A549 (cell line): ENCODE results near the gene BACE1. TPM values are rescaled to one million over a fixed set of nuclear protein-coding genes. Genes with fewer than 3 reads are reported as not detected.

Experiments used
- ATAC-seq, 2 experiments: fragments of 200-7000 bp in 1 of 2; fragments of >200 bp in 1 of 2; cut with Nextera tagmentation in 1 of 2; cut with Tn5 transposase in 1 of 2; 3 replicates each; pipeline versions ENCODE4 v1.8.0 to v1.9.1; 2018 to 2020; ENCODE audit warnings: mild to moderate bottlenecking in 1 of 2, moderate library complexity in 1 of 2
- CTCF ChIA-PET: fragments of 300-600 bp; sonication (Branson Sonifier 250); formaldehyde crosslinking; extraction: SDS; loops from one replicate; lab custom pipeline; 2021; ENCODE audit warnings: antibody characterized with exemption, inconsistent platforms; lab: Yijun Ruan, JAX
- POLR2A ChIA-PET: fragments of 350-600 bp; formaldehyde crosslinking; extraction: SDS; loops from one replicate; lab custom pipeline; 2021; ENCODE audit warnings: antibody characterized with exemption, inconsistent platforms; lab: Yijun Ruan, JAX
- DNase-seq, 2 experiments: peaks; one replicate each; pipeline versions ENCODE4 v3.0.0 to v3.0.0-alpha.2; 2011 to 2016; ENCODE audit warnings: low read depth in 1 of 2, low spot score in 1 of 2
- FAIRE-seq: peaks from 2 replicates; lab custom pipeline; 2011; peaks lifted over from hg19 to GRCh38; lab: Jason Lieb, UNC
- H3K27ac ChIP-seq, 2 experiments: fragments of >200 bp; sonication (Bioruptor Twin); formaldehyde crosslinking; 3 replicates each; pipeline ENCODE4 v1.5.1; 2016 to 2017
- H3K4me1 ChIP-seq: fragments of >200 bp; sonication (Bioruptor Twin); formaldehyde crosslinking; 3 replicates; pipeline ENCODE4 v1.6.1; 2016
- H3K4me2 ChIP-seq: fragments of >200 bp; sonication (Bioruptor Twin); formaldehyde crosslinking; 3 replicates; pipeline ENCODE4 v1.6.1; 2016
- H3K4me3 ChIP-seq: fragments of >200 bp; sonication (Bioruptor Twin); formaldehyde crosslinking; 3 replicates; pipeline ENCODE4 v1.5.1; 2016
- H3K9me3 ChIP-seq: fragments of >200 bp; sonication (Bioruptor Twin); formaldehyde crosslinking; 3 replicates; pipeline ENCODE4 v1.6.1; 2016
- CBX2 ChIP-seq: fragments of 200-600 bp; sonication (generic); IDR thresholded peaks from 2 replicates; pipeline ENCODE4 v1.6.1; 2016; ENCODE audit warnings: low read depth, mild to moderate bottlenecking, borderline replicate concordance
- CBX8 ChIP-seq: fragments of 200-600 bp; sonication (generic); IDR thresholded peaks from 2 replicates; pipeline ENCODE4 v1.6.1; 2016
- CEBPB ChIP-seq, 2 experiments: fragments of >200 bp in 1 of 2; sonication (Bioruptor Twin) in 1 of 2; formaldehyde crosslinking in 1 of 2; IDR thresholded peaks; 2 replicates each; pipeline ENCODE4 v1.6.1; 2012 to 2016
- CHD2 ChIP-seq: fragments of 150-350 bp; IDR thresholded peaks from 2 replicates; pipeline ENCODE4 v1.6.1; 2014; ENCODE audit warnings: low read length; ENCODE audit not compliant: partially characterized antibody
- CHD4 ChIP-seq: fragments of 200-600 bp; sonication (generic); IDR thresholded peaks from 2 replicates; pipeline ENCODE4 v1.6.1; 2016; ENCODE audit warnings: antibody characterized with exemption, mild to moderate bottlenecking, borderline replicate concordance
- EHF ChIP-seq: fragments of 250-450 bp; sonication (Bioruptor Pico); IDR thresholded peaks from 2 replicates; pipeline ENCODE4 v1.5.0; 2020; ENCODE audit warnings: mild to moderate bottlenecking
- EP300 ChIP-seq, 2 experiments: fragments of >200 bp; sonication (Bioruptor Twin); formaldehyde crosslinking; IDR thresholded peaks; 2 replicates in 1 of 2; 3 replicates in 1 of 2; pipeline ENCODE4 v1.6.1; 2016 to 2017
- ESRRA ChIP-seq: fragments of 150-350 bp; IDR thresholded peaks from 2 replicates; pipeline ENCODE4 v1.6.1; 2014; ENCODE audit warnings: mild to moderate bottlenecking, low read length, borderline replicate concordance
- FOSL2 ChIP-seq, 2 experiments: fragments of 450-650 bp in 1 of 2; fragments of >200 bp in 1 of 2; sonication (Bioruptor Twin) in 1 of 2; formaldehyde crosslinking; IDR thresholded peaks; 2 replicates each; pipeline versions ENCODE4 v1.5.0 to v1.6.1; 2016 to 2020; ENCODE audit warnings: mild to moderate bottlenecking in 1 of 2, moderate library complexity in 1 of 2
- FOXS1 ChIP-seq: fragments of 250-450 bp; sonication (Bioruptor Pico); IDR thresholded peaks from 2 replicates; pipeline ENCODE4 v1.5.0; 2020; ENCODE audit warnings: mild to moderate bottlenecking, moderate library complexity
- GATA3 ChIP-seq: IDR thresholded peaks from 2 replicates; pipeline ENCODE4 v1.6.1; 2012; ENCODE audit warnings: borderline replicate concordance
- HOXA7 ChIP-seq: fragments of 250-450 bp; sonication (Bioruptor Pico); IDR thresholded peaks from 2 replicates; pipeline ENCODE4 v1.5.0; 2020; ENCODE audit warnings: mild to moderate bottlenecking, moderate library complexity
- HOXB13 ChIP-seq: fragments of 250-450 bp; sonication (Bioruptor Pico); IDR thresholded peaks from 2 replicates; pipeline ENCODE4 v1.5.0; 2020; ENCODE audit warnings: low read depth, mild to moderate bottlenecking, moderate library complexity
- HOXB5 ChIP-seq: fragments of 250-450 bp; sonication (Bioruptor Pico); IDR thresholded peaks from 2 replicates; pipeline ENCODE4 v1.5.0; 2020; ENCODE audit warnings: mild to moderate bottlenecking, moderate library complexity
- MAFK ChIP-seq: fragments of 450-650 bp; IDR thresholded peaks from 2 replicates; pipeline ENCODE4 v1.6.1; 2014; ENCODE audit not compliant: partially characterized antibody
- MAZ ChIP-seq: fragments of 150-350 bp; IDR thresholded peaks from 2 replicates; pipeline ENCODE4 v1.6.1; 2014; ENCODE audit warnings: antibody characterized with exemption, low read depth, low read length, borderline replicate concordance
- MYC ChIP-seq: IDR thresholded peaks from 2 replicates; pipeline ENCODE4 v1.6.1; 2012; ENCODE audit warnings: mild to moderate bottlenecking, inconsistent platforms, low read length, improper control_type of control experiment, borderline replicate concordance
- NFE2L2 ChIP-seq: fragments of 150-350 bp; conservative IDR thresholded peaks from 2 replicates; pipeline ENCODE4 v1.6.1; 2014; ENCODE audit warnings: low read length
- NR3C1 ChIP-seq: fragments of >200 bp; sonication (Bioruptor Twin); formaldehyde crosslinking; IDR thresholded peaks from 3 replicates; pipeline ENCODE4 v1.6.1; 2017
- PHF8 ChIP-seq: fragments of 200-600 bp; sonication (generic); IDR thresholded peaks from 2 replicates; pipeline ENCODE4 v1.6.1; 2016; ENCODE audit warnings: low read depth, mild to moderate bottlenecking, antibody characterized with exemption, moderate library complexity, borderline replicate concordance
- POLR2A ChIP-seq: IDR thresholded peaks from 2 replicates; pipeline ENCODE4 v1.6.1; 2012; ENCODE audit warnings: mild to moderate bottlenecking, low read length
- RARB ChIP-seq: fragments of 250-450 bp; sonication (Bioruptor Pico); IDR thresholded peaks from 2 replicates; pipeline ENCODE4 v1.8.0; 2021; ENCODE audit warnings: mild to moderate bottlenecking, moderate library complexity
- SMC3 ChIP-seq: fragments of >200 bp; sonication (Bioruptor Twin); formaldehyde crosslinking; IDR thresholded peaks from 3 replicates; pipeline ENCODE4 v1.6.1; 2018; ENCODE audit warnings: inconsistent platforms
- SREBF2 ChIP-seq: fragments of 450-650 bp; IDR thresholded peaks from 2 replicates; pipeline ENCODE4 v1.6.1; 2014; ENCODE audit warnings: mild to moderate bottlenecking, moderate library complexity
- TFCP2L1 ChIP-seq: fragments of 250-450 bp; sonication (Bioruptor Pico); IDR thresholded peaks from 2 replicates; pipeline ENCODE4 v1.5.0; 2021; ENCODE audit warnings: mild to moderate bottlenecking
- ZFP36 ChIP-seq: fragments of 450-650 bp; IDR thresholded peaks from 2 replicates; pipeline ENCODE4 v1.6.1; 2014; ENCODE audit warnings: borderline replicate concordance; ENCODE audit not compliant: partially characterized antibody
- ZNF302 ChIP-seq: fragments of 250-450 bp; sonication (Bioruptor Pico); IDR thresholded peaks from 2 replicates; pipeline ENCODE4 v1.9.0; 2021; ENCODE audit warnings: inconsistent platforms, mild to moderate bottlenecking, moderate library complexity
- WGBS: methylation state at CpG from one replicate; pipeline ENCODE4 v1.1.6; 2017; ENCODE audit errors: missing lambda C conversion rate; 5-methylcytosine and 5-hydroxymethylcytosine counted together
- polyA plus RNA-seq, 4 experiments: library from polyadenylated mRNA; depleted of rRNA in 3 of 4; stranded (reverse); fragments of >200 nt; fragmentation: RNase III in 1 of 4; extraction: RNeasy Plus Mini Kit Qiagen cat#74134 plus additional on column Dnase treatment in 1 of 4; gene quantifications; 2 replicates in 3 of 4; 3 replicates in 1 of 4; pipeline ENCODE4 v1.2.3, GENCODE V29; 2011 to 2017
- TF ChIP-seq, protein P1 (sequence below): IDR thresholded peaks from 2 replicates; pipeline ENCODE4 v1.6.1; 2012
- TF ChIP-seq, protein P2 (sequence below): fragments of 250-450 bp; sonication (Bioruptor Pico); IDR thresholded peaks from 2 replicates; pipeline ENCODE4 v1.5.0; 2020; ENCODE audit warnings: low read depth, mild to moderate bottlenecking, moderate library complexity

Gene BACE1
- polyA plus RNA-seq, 2 of the 4 experiments (the other 2 are of a cell fraction): 6.1 to 7.8 TPM

DNA sequence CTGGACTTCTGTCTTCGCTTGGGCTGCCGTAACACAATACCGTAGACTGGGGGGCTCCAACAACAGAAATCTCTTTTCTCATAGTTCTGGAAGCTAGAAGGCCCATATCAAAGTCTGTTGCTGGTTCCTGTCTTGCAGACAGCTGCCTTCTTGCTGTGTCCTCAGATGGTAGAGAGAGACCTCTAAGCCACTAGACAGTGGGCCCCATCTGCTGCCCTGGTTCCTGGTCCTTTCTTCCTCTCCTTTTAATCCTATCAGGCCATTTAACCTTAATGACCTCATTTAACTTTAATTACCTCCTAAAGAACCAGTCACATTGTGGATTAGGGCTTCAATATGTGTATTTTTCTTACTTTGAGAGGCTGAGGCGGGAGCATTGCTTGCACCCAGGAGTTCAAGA is 21.0 kb upstream of the BACE1 start (continued):
- no peak for TF ChIP-seq CHD4

DNA sequence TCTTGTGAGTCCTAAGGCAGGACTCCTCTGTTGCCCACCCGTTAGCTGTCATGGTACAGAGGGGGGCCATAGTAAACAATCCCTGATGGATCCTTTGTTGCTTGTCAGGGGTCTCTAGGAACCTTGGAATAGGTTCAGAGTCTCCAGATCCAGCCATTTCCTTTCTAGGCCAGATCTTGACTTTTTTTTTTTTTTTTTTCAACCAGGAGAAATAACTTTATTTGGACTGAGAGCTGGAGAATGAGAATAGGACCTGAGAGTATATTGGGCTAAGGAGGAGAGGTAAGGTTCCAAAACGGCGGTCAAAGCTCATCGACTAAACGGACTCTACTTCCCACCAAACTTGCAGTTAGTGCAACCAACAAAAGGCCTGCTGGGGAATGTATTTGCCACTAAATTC is 19.3 kb upstream of the BACE1 start:
- ATAC-seq (no peak), DNase-seq (no peak), FAIRE-seq (no peak)
- no peak overlapping the region for H3K4me2 ChIP-seq
- TF ChIP-seq NFE2L2 (no peak), MAFK (no peak), ZFP36 (no peak), CHD2 (no peak)
- no peaks in the 10 kb centered on the region for H3K9me3 ChIP-seq
- H3K4me3 ChIP-seq: no peak overlapping the region
- POLR2A ChIA-PET: no interaction called here
- no peaks in the 10 kb centered on the region for H3K4me1 ChIP-seq
- CTCF ChIA-PET: interaction anchor here (0.6 to 1.7 kb wide), 3 partner anchors 9 to 482 kb away, joined by 3 to 6 read pairs (median 3); no protein-coding TSS in a partner anchor
- H3K27ac ChIP-seq: no peak overlapping the region
- 94% methylated on average over 5 of the region's 5 CpGs for WGBS

DNA sequence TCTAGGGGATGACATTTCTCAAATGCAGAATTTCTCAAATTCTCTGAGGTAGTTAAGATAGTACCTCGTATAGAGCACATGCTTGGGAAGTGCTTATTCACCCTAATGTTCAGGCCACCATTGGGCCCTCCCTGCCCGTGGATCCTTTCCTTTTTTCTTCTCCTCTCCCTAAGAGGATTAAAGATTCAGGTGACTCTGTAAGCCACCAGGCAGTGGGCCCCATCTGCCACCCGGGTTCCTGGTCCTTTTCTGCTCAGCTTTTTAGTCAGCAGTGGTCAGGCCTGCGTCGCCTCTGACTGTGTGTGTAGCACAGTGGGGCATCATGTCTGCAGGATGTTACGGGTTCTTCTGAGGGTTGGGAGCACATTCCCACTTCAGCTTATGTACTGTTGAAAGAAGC is 18.8 kb upstream of the BACE1 start:
- ATAC-seq (no peak), FAIRE-seq (no peak), DNase-seq (no peak)
- no peak overlapping the region for H3K4me3 ChIP-seq
- no peaks in the 10 kb centered on the region for H3K9me3 ChIP-seq
- WGBS: 91% methylated on average over 6 of the region's 6 CpGs
- ChIA-PET POLR2A (no interaction called here), CTCF (no interaction called here)
- H3K27ac ChIP-seq: no peak overlapping the region
- H3K4me2 ChIP-seq: no peak overlapping the region
- TF ChIP-seq MAFK: no peak
- no peak for TF ChIP-seq MYC
- TF ChIP-seq ZNF302 (CRISPR knock-in tag): no peak
- no peak for TF ChIP-seq MAZ
- TF ChIP-seq NR3C1: no peak
- TF ChIP-seq SMC3: no peak
- no peak for TF ChIP-seq GATA3
- TF ChIP-seq HOXB13 (CRISPR knock-in tag): no peak
- TF ChIP-seq RARB (CRISPR knock-in tag): no peak
- TF ChIP-seq HOXB5 (CRISPR knock-in tag): no peak
- TF ChIP-seq HOXA7 (CRISPR knock-in tag): no peak
- TF ChIP-seq SREBF2: no peak
- TF ChIP-seq, protein P1, sequence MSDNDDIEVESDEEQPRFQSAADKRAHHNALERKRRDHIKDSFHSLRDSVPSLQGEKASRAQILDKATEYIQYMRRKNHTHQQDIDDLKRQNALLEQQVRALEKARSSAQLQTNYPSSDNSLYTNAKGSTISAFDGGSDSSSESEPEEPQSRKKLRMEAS: no peak
- TF ChIP-seq PHF8: no peak
- H3K4me1 ChIP-seq: no peaks in the 10 kb centered on the region

DNA sequence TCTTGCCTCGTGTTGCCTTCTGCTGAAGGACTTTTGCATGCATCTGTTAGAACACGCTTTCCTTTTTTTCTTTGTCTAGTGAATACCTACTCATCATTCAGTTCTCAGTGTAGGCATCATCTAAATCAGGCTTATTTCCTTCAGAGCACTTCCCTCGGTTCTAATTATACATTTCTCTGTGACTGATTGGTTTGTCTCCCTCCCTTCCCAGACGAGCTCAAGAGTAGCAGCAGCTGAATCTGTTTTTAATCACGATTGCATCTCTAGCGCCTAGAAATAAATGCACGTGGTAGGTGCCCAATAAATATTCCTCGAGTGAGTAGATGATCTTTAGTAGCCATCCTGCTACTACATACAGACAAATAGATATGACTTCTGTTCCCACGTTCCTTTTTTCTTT is 17.9 kb upstream of the BACE1 start:
- FAIRE-seq (no peak), DNase-seq (no peak), ATAC-seq (no peak)
- no peaks in the 10 kb centered on the region for H3K9me3 ChIP-seq
- H3K4me1 ChIP-seq: peaks cover 5% of the 10 kb centered on the region; the same call in 2 of the 3 replicates
- ChIA-PET CTCF (no interaction called here), POLR2A (no interaction called here)
- TF ChIP-seq HOXB5 (CRISPR knock-in tag) (no peak), ESRRA (no peak), CEBPB (IDR thresholded peaks at IDR 0.05) (no peak), FOSL2 (IDR thresholded peaks at IDR 0.05) (no peak), FOSL2 (CRISPR knock-in tag; IDR thresholded peaks at IDR 0.05) (no peak), CBX8 (no peak), FOXS1 (CRISPR knock-in tag) (no peak), EP300 (IDR thresholded peaks at IDR 0.05) (no peak), MAFK (no peak), HOXB13 (CRISPR knock-in tag) (no peak), TFCP2L1 (CRISPR knock-in tag) (no peak), CHD2 (no peak), POLR2A (no peak), ZNF302 (CRISPR knock-in tag) (no peak), EHF (CRISPR knock-in tag) (no peak), CBX2 (no peak)
- TF ChIP-seq, protein P2, sequence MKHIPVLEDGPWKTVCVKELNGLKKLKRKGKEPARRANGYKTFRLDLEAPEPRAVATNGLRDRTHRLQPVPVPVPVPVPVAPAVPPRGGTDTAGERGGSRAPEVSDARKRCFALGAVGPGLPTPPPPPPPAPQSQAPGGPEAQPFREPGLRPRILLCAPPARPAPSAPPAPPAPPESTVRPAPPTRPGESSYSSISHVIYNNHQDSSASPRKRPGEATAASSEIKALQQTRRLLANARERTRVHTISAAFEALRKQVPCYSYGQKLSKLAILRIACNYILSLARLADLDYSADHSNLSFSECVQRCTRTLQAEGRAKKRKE (CRISPR knock-in tag): no peak
- no peak overlapping the region for H3K4me2 ChIP-seq
- H3K4me3 ChIP-seq: no peak overlapping the region
- no peak overlapping the region for H3K27ac ChIP-seq
- 80% methylated on average over 9 of the region's 9 CpGs for WGBS
